ENCODE measurements around the gene GOLGB1.

GRCh38 chr3:121748680-121749275, 763 bp downstream of the GOLGB1 start:
- TF ChIP-seq ARNTL (CRISPR knock-in tag; IDR thresholded peaks at IDR 0.05; ENCODE audit: borderline replicate concordance, low read depth) (no peak), PATZ1 (CRISPR knock-in tag; IDR thresholded peaks at IDR 0.05; ENCODE audit: borderline replicate concordance) (no peak), ZFP30 (CRISPR knock-in tag; IDR thresholded peaks at IDR 0.05) (no peak), ZNF70 (CRISPR knock-in tag; IDR thresholded peaks at IDR 0.05) (no peak), BACH2 (CRISPR knock-in tag; IDR thresholded peaks at IDR 0.05; ENCODE audit: borderline replicate concordance) (no peak), CREB5 (CRISPR knock-in tag; IDR thresholded peaks at IDR 0.05; ENCODE audit: low read depth) (no peak), ZNF8 (CRISPR knock-in tag; IDR thresholded peaks at IDR 0.05) (no peak), POU6F1 (CRISPR knock-in tag; IDR thresholded peaks at IDR 0.05; ENCODE audit: borderline replicate concordance, low read depth) (no peak), ZFP3 (CRISPR knock-in tag; IDR thresholded peaks at IDR 0.05) (no peak), PPARA (CRISPR knock-in tag; IDR thresholded peaks at IDR 0.05; ENCODE audit: borderline replicate concordance) (no peak), SNAI2 (CRISPR knock-in tag; IDR thresholded peaks at IDR 0.05) (no peak), CSDC2 (CRISPR knock-in tag; IDR thresholded peaks at IDR 0.05) (no peak), TSHZ2 (CRISPR knock-in tag; IDR thresholded peaks at IDR 0.05) (no peak), ZNF565 (CRISPR knock-in tag; conservative IDR thresholded peaks at IDR 0.05; ENCODE audit: low read depth) (no peak)
